Prostate gland (tissue), 2 donors: ENCODE data around the gene RBFOX2.

ENCODE experiments used
- POLR2A ChIP-seq: fragments of 450-650 bp; IDR thresholded peaks from one replicate; pipeline ENCODE4 v1.6.1; 2016; ENCODE audit warnings: antibody characterized with exemption, mild to moderate bottlenecking
- TF ChIP-seq, protein P1 (sequence below), 4 experiments: fragments of 200-600 bp in 2 of 4; fragments of 450-650 bp in 2 of 4; sonication (generic) in 2 of 4; IDR thresholded peaks; 1 replicate in 3 of 4; 2 replicates in 1 of 4; pipeline ENCODE4 v1.5.1; 2016 to 2019; ENCODE audit warnings: antibody characterized with exemption in 4 of 4, mild to moderate bottlenecking in 2 of 4, moderate library complexity in 2 of 4

DNA sequence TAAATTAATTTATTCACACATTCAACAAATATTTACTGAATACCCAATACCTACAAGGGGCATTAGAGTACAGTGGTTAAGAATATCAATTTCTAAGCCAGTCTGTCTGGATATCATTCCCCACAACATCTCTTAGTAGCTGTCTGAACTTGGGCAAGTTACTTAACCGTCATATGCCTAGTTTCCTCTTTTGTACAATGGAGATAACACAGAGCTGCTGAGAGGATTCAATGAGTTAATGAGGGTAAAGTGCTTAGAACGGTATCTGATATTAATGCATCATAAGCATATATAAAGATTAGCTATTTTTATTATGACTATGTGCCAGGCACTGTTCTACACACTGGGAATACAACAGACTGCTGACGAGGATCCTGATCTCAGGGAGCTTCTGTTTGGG is 194.6 kb downstream of the RBFOX2 start:
- TF ChIP-seq POLR2A, result no peak
- TF ChIP-seq, protein P1, sequence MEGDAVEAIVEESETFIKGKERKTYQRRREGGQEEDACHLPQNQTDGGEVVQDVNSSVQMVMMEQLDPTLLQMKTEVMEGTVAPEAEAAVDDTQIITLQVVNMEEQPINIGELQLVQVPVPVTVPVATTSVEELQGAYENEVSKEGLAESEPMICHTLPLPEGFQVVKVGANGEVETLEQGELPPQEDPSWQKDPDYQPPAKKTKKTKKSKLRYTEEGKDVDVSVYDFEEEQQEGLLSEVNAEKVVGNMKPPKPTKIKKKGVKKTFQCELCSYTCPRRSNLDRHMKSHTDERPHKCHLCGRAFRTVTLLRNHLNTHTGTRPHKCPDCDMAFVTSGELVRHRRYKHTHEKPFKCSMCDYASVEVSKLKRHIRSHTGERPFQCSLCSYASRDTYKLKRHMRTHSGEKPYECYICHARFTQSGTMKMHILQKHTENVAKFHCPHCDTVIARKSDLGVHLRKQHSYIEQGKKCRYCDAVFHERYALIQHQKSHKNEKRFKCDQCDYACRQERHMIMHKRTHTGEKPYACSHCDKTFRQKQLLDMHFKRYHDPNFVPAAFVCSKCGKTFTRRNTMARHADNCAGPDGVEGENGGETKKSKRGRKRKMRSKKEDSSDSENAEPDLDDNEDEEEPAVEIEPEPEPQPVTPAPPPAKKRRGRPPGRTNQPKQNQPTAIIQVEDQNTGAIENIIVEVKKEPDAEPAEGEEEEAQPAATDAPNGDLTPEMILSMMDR (IDR thresholded peaks at IDR 0.05), result no peak
